IMR-90 (cell line): ENCODE measurements around the gene GNG7. TPM values are rescaled to one million over a fixed set of nuclear protein-coding genes. Genes with fewer than 3 reads are reported as not detected.

Experiments used
- ATAC-seq: fragments of 200-7000 bp; cut with Tn5 transposase; 2 replicates; pipeline ENCODE4 v1.9.1; 2020; ENCODE audit warnings: low read depth, mild to moderate bottlenecking, moderate library complexity
- BruUV-seq: library from RNA; stranded (reverse); fragments of 400-500 nt; replicated peaks from 2 replicates; lab custom pipeline; 2021; lab: Mats Ljungman, UMichigan
- CTCF ChIA-PET: fragments of 300-600 bp; formaldehyde crosslinking; extraction: SDS; loops from one replicate; lab custom pipeline; 2021; ENCODE audit warnings: antibody characterized with exemption; lab: Yijun Ruan, JAX
- POLR2A ChIA-PET: fragments of 300-600 bp; sonication (Branson Sonifier 250); formaldehyde crosslinking; loops from one replicate; lab custom pipeline; 2022; ENCODE audit warnings: antibody characterized with exemption; ENCODE audit not compliant: unreplicated experiment; lab: Charles Lee
- DNase-seq: peaks from one replicate; pipeline ENCODE4 v3.0.0; 2013
- H2AFZ ChIP-seq: replicated peaks from 2 replicates; pipeline ENCODE3; 2013; ENCODE audit warnings: low read length, mild to moderate bottlenecking; ENCODE audit not compliant: poor library complexity
- H2AK5ac ChIP-seq: 2 replicates; pipeline ENCODE4 v1.6.1; 2013; ENCODE audit warnings: low read depth, low read length, inconsistent platforms
- H2AK9ac ChIP-seq: replicated peaks from 2 replicates; pipeline ENCODE3; 2013; ENCODE audit warnings: mild to moderate bottlenecking, low read depth, low read length, moderate library complexity; ENCODE audit not compliant: poor library complexity
- H2BK120ac ChIP-seq: 2 replicates; pipeline ENCODE4 v1.6.1; 2013; ENCODE audit warnings: low read depth, low read length, inconsistent platforms
- H2BK15ac ChIP-seq: 3 replicates; pipeline ENCODE4 v1.6.1; 2013; ENCODE audit warnings: low read depth, low read length, inconsistent platforms
- H2BK20ac ChIP-seq: 2 replicates; pipeline ENCODE4 v1.6.1; 2013; ENCODE audit warnings: low read depth, mild to moderate bottlenecking, inconsistent platforms, low read length, moderate library complexity
- H2BK5ac ChIP-seq: 2 replicates; pipeline ENCODE4 v1.6.1; 2013; ENCODE audit warnings: mild to moderate bottlenecking, low read depth, low read length, inconsistent platforms; ENCODE audit not compliant: poor library complexity, severe bottlenecking
- H3K14ac ChIP-seq: replicated peaks from 2 replicates; pipeline ENCODE4 v1.6.1; 2013; ENCODE audit warnings: low read depth, low read length, inconsistent platforms
- H3K18ac ChIP-seq: 2 replicates; pipeline ENCODE4 v1.6.1; 2013; ENCODE audit warnings: low read depth, low read length, control low read depth
- H3K23ac ChIP-seq: 2 replicates; pipeline ENCODE4 v1.6.1; 2013; ENCODE audit warnings: low read depth, low read length, inconsistent platforms
- H3K27ac ChIP-seq: 2 replicates; pipeline ENCODE4 v1.5.1; 2013; ENCODE audit warnings: mild to moderate bottlenecking, control low read depth, low read length; ENCODE audit not compliant: insufficient read depth
- H3K27me3 ChIP-seq: 2 replicates; pipeline ENCODE4 v1.6.1; 2013; ENCODE audit warnings: low read length; ENCODE audit not compliant: control insufficient read depth, insufficient read depth
- H3K36me3 ChIP-seq: 2 replicates; pipeline ENCODE4 v1.6.1; 2013; ENCODE audit warnings: low read length, mixed read lengths; ENCODE audit not compliant: control insufficient read depth, insufficient read depth
- H3K4ac ChIP-seq: 2 replicates; pipeline ENCODE4 v1.6.1; 2013; ENCODE audit warnings: low read depth, low read length, inconsistent platforms
- H3K4me1 ChIP-seq: 2 replicates; pipeline ENCODE4 v1.6.1; 2013; ENCODE audit warnings: low read length, mixed read lengths; ENCODE audit not compliant: control insufficient read depth, insufficient read depth
- H3K4me2 ChIP-seq: 2 replicates; pipeline ENCODE4 v1.6.1; 2013; ENCODE audit warnings: low read depth, mild to moderate bottlenecking, control low read depth, low read length, moderate library complexity
- H3K4me3 ChIP-seq: 2 replicates; pipeline ENCODE4 v1.5.1; 2013; ENCODE audit warnings: low read depth, mild to moderate bottlenecking, control low read depth, low read length, moderate library complexity; ENCODE audit not compliant: insufficient read depth
- H3K56ac ChIP-seq: 2 replicates; pipeline ENCODE4 v1.6.1; 2013; ENCODE audit warnings: low read length, inconsistent platforms; ENCODE audit not compliant: insufficient read depth; ENCODE audit errors: extremely low read depth
- H3K79me1 ChIP-seq, 2 experiments: 2 replicates each; pipeline ENCODE4 v1.6.1; 2013; ENCODE audit warnings: low read length in 2 of 2, inconsistent platforms in 1 of 2, low read depth in 1 of 2
- H3K9ac ChIP-seq: 2 replicates; pipeline ENCODE4 v1.6.1; 2013; ENCODE audit warnings: low read depth, low read length, control low read depth
- H3K9me1 ChIP-seq: 2 replicates; pipeline ENCODE4 v1.6.1; 2013; ENCODE audit warnings: low read length, inconsistent platforms; ENCODE audit not compliant: insufficient read depth
- H3K9me3 ChIP-seq: 2 replicates; pipeline ENCODE4 v1.6.1; 2013; ENCODE audit warnings: low read length; ENCODE audit not compliant: control insufficient read depth, insufficient read depth
- H4K20me1 ChIP-seq: 2 replicates; pipeline ENCODE4 v1.6.1; 2013; ENCODE audit warnings: low read length, inconsistent platforms; ENCODE audit not compliant: insufficient read depth
- H4K5ac ChIP-seq: 2 replicates; pipeline ENCODE4 v1.6.1; 2013; ENCODE audit warnings: mild to moderate bottlenecking, low read depth, low read length, control low read depth
- H4K8ac ChIP-seq, 2 experiments: 2 replicates each; pipeline ENCODE4 v1.6.1; 2013; ENCODE audit warnings: low read depth in 2 of 2, low read length in 2 of 2, control low read depth in 1 of 2, inconsistent platforms in 1 of 2
- H4K91ac ChIP-seq: 2 replicates; pipeline ENCODE4 v1.6.1; 2013; ENCODE audit warnings: low read depth, low read length, inconsistent platforms; ENCODE audit not compliant: insufficient read depth
- BHLHE40 ChIP-seq: fragments of 150-350 bp; IDR thresholded peaks from 2 replicates; pipeline ENCODE4 v1.6.1; 2016; ENCODE audit warnings: mild to moderate bottlenecking, low read depth, low read length
- CEBPB ChIP-seq: IDR thresholded peaks from 2 replicates; pipeline ENCODE4 v1.6.1; 2012; ENCODE audit warnings: low read depth, low read length, improper control_type of control experiment
- CHD1 ChIP-seq: IDR thresholded peaks from 2 replicates; pipeline ENCODE4 v1.6.1; 2012; ENCODE audit warnings: low read depth, low read length, improper control_type of control experiment
- MAZ ChIP-seq: IDR thresholded peaks from 2 replicates; pipeline ENCODE4 v1.6.1; 2012; ENCODE audit warnings: low read depth, mild to moderate bottlenecking, low read length, improper control_type of control experiment, moderate library complexity, borderline replicate concordance
- MXI1 ChIP-seq: IDR thresholded peaks from 2 replicates; pipeline ENCODE4 v1.6.1; 2012; ENCODE audit warnings: low read depth, mild to moderate bottlenecking, low read length, moderate library complexity, borderline replicate concordance
- NFE2L2 ChIP-seq: fragments of 150-350 bp; IDR thresholded peaks from 2 replicates; pipeline ENCODE4 v1.6.1; 2016; ENCODE audit warnings: low read depth, mild to moderate bottlenecking, low read length
- POLR2A ChIP-seq: IDR thresholded peaks from 2 replicates; pipeline ENCODE4 v1.6.1; 2012; ENCODE audit warnings: mild to moderate bottlenecking, low read depth, low read length
- RAD21 ChIP-seq: IDR thresholded peaks from 2 replicates; pipeline ENCODE4 v1.6.1; 2012; ENCODE audit warnings: low read length, improper control_type of control experiment
- RCOR1 ChIP-seq: IDR thresholded peaks from 2 replicates; pipeline ENCODE4 v1.6.1; 2012; ENCODE audit warnings: mild to moderate bottlenecking, low read length, improper control_type of control experiment; ENCODE audit not compliant: insufficient replicate concordance
- RFX5 ChIP-seq: IDR thresholded peaks from 2 replicates; pipeline ENCODE4 v1.8.0; 2012; ENCODE audit warnings: low read depth, mild to moderate bottlenecking, low read length, moderate library complexity
- WGBS, 2 experiments: methylation state at CpG; one replicate each; pipeline versions ENCODE4 v1.1.5 to v1.1.7; 2013; ENCODE audit warnings: missing lambda C conversion rate in 2 of 2; ENCODE audit not compliant: insufficient read length in 1 of 2; ENCODE audit errors: extremely low coverage in 2 of 2; 5-methylcytosine and 5-hydroxymethylcytosine counted together
- dilution Hi-C: fragments of 300-500 bp; cut with HindIII; formaldehyde crosslinking; loops from one replicate; pipeline ENCODE4 v1.14.3; 2018; ENCODE audit warnings: low sequenced_read_pairs; ENCODE audit not compliant: unreplicated experiment
- in situ Hi-C: fragments of 300-500 bp; cut with MboI; formaldehyde crosslinking; loops from 3 replicates; pipeline ENCODE4 v1.14.3; 2019; ENCODE audit warnings: low sequenced_read_pairs, inconsistent platforms, mixed read lengths
- intact Hi-C: fragments of 100-400 bp; cut with micrococcal nuclease; formaldehyde crosslinking; loops from 2 replicates; pipeline ENCODE4 v1.10.0; 2022
- polyA plus RNA-seq, 3 experiments: library from polyadenylated mRNA; depleted of rRNA; stranded (reverse); fragments of >200 nt; gene quantifications; 2 replicates each; pipeline ENCODE4 v1.2.3, GENCODE V29; 2012; ENCODE audit warnings: low replicate concordance in 1 of 3
- total RNA-seq: library from RNA; depleted of rRNA; stranded (reverse); fragments of >200 nt; gene quantifications from 2 replicates; pipeline ENCODE4 v1.2.3, GENCODE V29; 2012
- TF ChIP-seq, protein P1 (sequence below): conservative IDR thresholded peaks from 2 replicates; pipeline ENCODE4 v1.5.1; 2012; ENCODE audit warnings: mild to moderate bottlenecking, low read depth, low read length, improper control_type of control experiment
- TF ChIP-seq, protein P2 (sequence below): fragments of 150-350 bp; IDR thresholded peaks from 2 replicates; pipeline ENCODE4 v1.6.1; 2017; ENCODE audit warnings: mild to moderate bottlenecking, antibody characterized with exemption, low read length, low read depth
- TF ChIP-seq, protein P3 (sequence below): fragments of 150-350 bp; IDR thresholded peaks from 2 replicates; pipeline ENCODE4 v1.6.1; 2016; ENCODE audit warnings: low read depth, mild to moderate bottlenecking, low read length, moderate library complexity, borderline replicate concordance

GNG7 gene
- total and polyA plus RNA-seq, 2 of the 4 experiments (the other 2 are of a cell fraction) = under 0.01 to 0.21 TPM

DNA sequence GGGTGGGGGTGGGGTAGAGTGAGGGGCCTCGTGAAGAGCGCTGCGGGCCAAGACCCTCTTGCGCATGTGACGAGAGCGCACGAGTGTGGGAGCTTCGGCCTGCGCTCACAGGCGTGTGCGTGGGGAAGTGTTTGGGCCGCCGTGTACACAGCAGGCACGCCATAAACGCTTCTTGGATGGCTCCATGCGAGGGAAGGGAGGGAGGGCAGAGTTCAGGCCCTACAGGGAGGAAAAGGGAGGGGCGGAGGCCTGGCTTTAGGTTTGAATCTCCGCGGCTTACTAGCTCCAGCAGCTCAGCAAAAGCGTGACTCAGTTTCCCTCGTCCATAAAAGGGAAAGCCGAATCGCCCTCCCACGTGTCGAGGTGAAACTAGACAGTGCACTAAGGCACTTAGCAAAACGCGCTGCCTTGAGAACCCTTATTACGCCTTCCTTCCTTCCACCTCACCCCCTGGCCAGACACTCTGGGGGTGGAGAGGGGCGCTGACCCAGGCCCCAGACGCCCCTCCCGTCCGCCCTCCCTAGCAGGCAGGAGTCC lies 214.0 kb downstream of the GNG7 start:
- H3K14ac ChIP-seq = no peak overlapping the region
- H3K18ac ChIP-seq = no peak overlapping the region
- H2AFZ ChIP-seq = peak overlapping the region; percentile 75
- 33% methylated on average over 10 of the region's 32 CpGs; no CpG with 5 or more reads in 1 of the 2 experiments for WGBS, 2 experiments
- CTCF ChIA-PET = no interaction called here
- BruUV-seq = no TSS peak
- H3K4me1 ChIP-seq = peaks cover 11% of the 10 kb centered on the region
- H2AK5ac ChIP-seq = peak overlapping the region; percentile 84; the same call in 1 of the 2 replicates
- peak overlapping the region; percentile 92 for H2AK9ac ChIP-seq
- H3K4me3 ChIP-seq = no peak overlapping the region
- H3K9ac ChIP-seq = no peak overlapping the region
- H4K91ac ChIP-seq = no peak overlapping the region
- peaks cover 3% of the 10 kb centered on the region; the same call in 1 of the 2 replicates for H4K20me1 ChIP-seq
- H4K8ac ChIP-seq = peak overlapping the region in 1 of 2 experiments; percentile 35; a peak in 1 of 4 replicates
- H2BK15ac ChIP-seq = no peak overlapping the region
- intact Hi-C loops (no loop called here), dilution Hi-C loops (no loop called here), in situ Hi-C loops (no loop called here)
- H4K5ac ChIP-seq = no peak overlapping the region
- H3K4ac ChIP-seq = peak overlapping the region; percentile 15; the same call in 1 of the 2 replicates
- 0 out of 2 replicates have a peak overlapping the region, but pooled peaks have one; percentile 10 for H2BK20ac ChIP-seq
- no peaks in the 10 kb centered on the region for H3K36me3 ChIP-seq
- POLR2A ChIA-PET = no interaction called here
- H3K27me3 ChIP-seq = no peaks in the 10 kb centered on the region; the same call in 1 of the 2 replicates
- H3K9me3 ChIP-seq = peaks cover 5% of the 10 kb centered on the region
- no peak overlapping the region for H2BK5ac ChIP-seq
- no peak for ATAC-seq
- H3K9me1 ChIP-seq = peaks cover 2% of the 10 kb centered on the region; the same call in 1 of the 2 replicates
- TF ChIP-seq CEBPB = no peak
- no peak for TF ChIP-seq RAD21
- no peak for TF ChIP-seq NFE2L2
- TF ChIP-seq RCOR1 = no peak
- TF ChIP-seq, protein P1, sequence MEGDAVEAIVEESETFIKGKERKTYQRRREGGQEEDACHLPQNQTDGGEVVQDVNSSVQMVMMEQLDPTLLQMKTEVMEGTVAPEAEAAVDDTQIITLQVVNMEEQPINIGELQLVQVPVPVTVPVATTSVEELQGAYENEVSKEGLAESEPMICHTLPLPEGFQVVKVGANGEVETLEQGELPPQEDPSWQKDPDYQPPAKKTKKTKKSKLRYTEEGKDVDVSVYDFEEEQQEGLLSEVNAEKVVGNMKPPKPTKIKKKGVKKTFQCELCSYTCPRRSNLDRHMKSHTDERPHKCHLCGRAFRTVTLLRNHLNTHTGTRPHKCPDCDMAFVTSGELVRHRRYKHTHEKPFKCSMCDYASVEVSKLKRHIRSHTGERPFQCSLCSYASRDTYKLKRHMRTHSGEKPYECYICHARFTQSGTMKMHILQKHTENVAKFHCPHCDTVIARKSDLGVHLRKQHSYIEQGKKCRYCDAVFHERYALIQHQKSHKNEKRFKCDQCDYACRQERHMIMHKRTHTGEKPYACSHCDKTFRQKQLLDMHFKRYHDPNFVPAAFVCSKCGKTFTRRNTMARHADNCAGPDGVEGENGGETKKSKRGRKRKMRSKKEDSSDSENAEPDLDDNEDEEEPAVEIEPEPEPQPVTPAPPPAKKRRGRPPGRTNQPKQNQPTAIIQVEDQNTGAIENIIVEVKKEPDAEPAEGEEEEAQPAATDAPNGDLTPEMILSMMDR = no peak
- TF ChIP-seq MXI1 = no peak
- no peak for TF ChIP-seq CHD1
- TF ChIP-seq, protein P2, sequence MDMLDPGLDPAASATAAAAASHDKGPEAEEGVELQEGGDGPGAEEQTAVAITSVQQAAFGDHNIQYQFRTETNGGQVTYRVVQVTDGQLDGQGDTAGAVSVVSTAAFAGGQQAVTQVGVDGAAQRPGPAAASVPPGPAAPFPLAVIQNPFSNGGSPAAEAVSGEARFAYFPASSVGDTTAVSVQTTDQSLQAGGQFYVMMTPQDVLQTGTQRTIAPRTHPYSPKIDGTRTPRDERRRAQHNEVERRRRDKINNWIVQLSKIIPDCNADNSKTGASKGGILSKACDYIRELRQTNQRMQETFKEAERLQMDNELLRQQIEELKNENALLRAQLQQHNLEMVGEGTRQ = no peak
- TF ChIP-seq, protein P3, sequence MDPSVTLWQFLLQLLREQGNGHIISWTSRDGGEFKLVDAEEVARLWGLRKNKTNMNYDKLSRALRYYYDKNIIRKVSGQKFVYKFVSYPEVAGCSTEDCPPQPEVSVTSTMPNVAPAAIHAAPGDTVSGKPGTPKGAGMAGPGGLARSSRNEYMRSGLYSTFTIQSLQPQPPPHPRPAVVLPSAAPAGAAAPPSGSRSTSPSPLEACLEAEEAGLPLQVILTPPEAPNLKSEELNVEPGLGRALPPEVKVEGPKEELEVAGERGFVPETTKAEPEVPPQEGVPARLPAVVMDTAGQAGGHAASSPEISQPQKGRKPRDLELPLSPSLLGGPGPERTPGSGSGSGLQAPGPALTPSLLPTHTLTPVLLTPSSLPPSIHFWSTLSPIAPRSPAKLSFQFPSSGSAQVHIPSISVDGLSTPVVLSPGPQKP = no peak
- TF ChIP-seq MAZ = no peak
- no peak for TF ChIP-seq POLR2A
- no peak for TF ChIP-seq BHLHE40
- TF ChIP-seq RFX5 = no peak
- 0 out of 2 replicates have a peak overlapping the region, but pooled peaks have one; percentile 33 for H3K23ac ChIP-seq
- no peak overlapping the region for H3K56ac ChIP-seq
- no peak overlapping the region for H3K27ac ChIP-seq
- H3K4me2 ChIP-seq = no peak overlapping the region
- H2BK120ac ChIP-seq = no peak overlapping the region
- H3K79me1 ChIP-seq = peaks cover 0 to 12% of the 10 kb centered on the region in 2 experiments; a peak in 1 of 4 replicates
- no peak for DNase-seq
